Fibroblast of lung (primary cell): Measurements from ENCODE around the gene CAMK1D. TPM values are rescaled to one million over a fixed set of nuclear protein-coding genes. Genes with fewer than 3 reads are reported as not detected.

ENCODE experiments used
- DNase-seq, 2 donors: peaks; one replicate each; pipeline versions ENCODE4 v3.0.0 to v3.0.0-alpha.2; 2010; ENCODE audit warnings: low read depth in 2 of 2
- H2AFZ ChIP-seq: 2 replicates; pipeline ENCODE4 v1.5.1; 2012; ENCODE audit warnings: low read length, control low read depth, inconsistent platforms
- H3K27ac ChIP-seq: 2 replicates; pipeline ENCODE4 v1.5.1; 2011; ENCODE audit warnings: low read length, control low read depth; ENCODE audit not compliant: insufficient read depth
- H3K27me3 ChIP-seq: 2 replicates; pipeline ENCODE4 v1.5.1; 2011; ENCODE audit warnings: mild to moderate bottlenecking, low read length; ENCODE audit not compliant: control insufficient read depth, insufficient read depth
- H3K36me3 ChIP-seq: 2 replicates; pipeline ENCODE4 v1.5.1; 2011; ENCODE audit warnings: low read length; ENCODE audit not compliant: control insufficient read depth, insufficient read depth
- H3K4me1 ChIP-seq: 2 replicates; pipeline ENCODE4 v1.5.1; 2011; ENCODE audit warnings: low read length; ENCODE audit not compliant: control insufficient read depth, insufficient read depth; ENCODE audit errors: extremely low read depth
- H3K4me2 ChIP-seq: 2 replicates; pipeline ENCODE4 v1.5.1; 2011; ENCODE audit warnings: low read length, control low read depth; ENCODE audit not compliant: insufficient read depth; ENCODE audit errors: extremely low read depth
- H3K4me3 ChIP-seq, 4 experiments: fragments of 200-600 bp in 1 of 4; sonication (generic) in 1 of 4; replicated peaks in 1 of 4; 2 replicates each; pipeline ENCODE4 v1.5.1; 2011 to 2016; ENCODE audit warnings: low read length in 4 of 4, low read depth in 3 of 4, mild to moderate bottlenecking in 3 of 4, control low read depth in 2 of 4, inconsistent platforms in 1 of 4, mixed read lengths in 1 of 4; ENCODE audit not compliant: insufficient read depth in 1 of 4; ENCODE audit errors: control extremely low read depth in 1 of 4
- H3K79me2 ChIP-seq: 2 replicates; pipeline ENCODE4 v1.5.1; 2012; ENCODE audit warnings: mild to moderate bottlenecking, low read length, inconsistent platforms; ENCODE audit not compliant: control insufficient read depth, insufficient read depth
- H3K9ac ChIP-seq: 2 replicates; pipeline ENCODE4 v1.5.1; 2011; ENCODE audit warnings: mild to moderate bottlenecking, low read length, control low read depth; ENCODE audit not compliant: insufficient read depth
- H3K9me3 ChIP-seq: 2 replicates; pipeline ENCODE4 v1.5.1; 2012; ENCODE audit warnings: low read depth, low read length; ENCODE audit not compliant: control insufficient read depth, insufficient read depth
- H4K20me1 ChIP-seq: 2 replicates; pipeline ENCODE4 v1.5.1; 2011; ENCODE audit warnings: low read length; ENCODE audit not compliant: control insufficient read depth, insufficient read depth; ENCODE audit errors: extremely low read depth
- CTCF ChIP-seq, 2 donors: IDR thresholded peaks in 1 of 2; conservative IDR thresholded peaks in 1 of 2; 1 replicate in 1 of 2; 2 replicates in 1 of 2; pipeline ENCODE4 v1.5.1; 2011 to 2012; ENCODE audit warnings: low read length in 2 of 2, control low read depth in 1 of 2, inconsistent platforms in 1 of 2, low read depth in 1 of 2, mild to moderate bottlenecking in 1 of 2
- EZH2 ChIP-seq: IDR thresholded peaks from 2 replicates; pipeline ENCODE4 v1.5.1; 2012; ENCODE audit warnings: low read length, control low read depth, mild to moderate bottlenecking; ENCODE audit errors: missing control alignments
- polyA plus RNA-seq, 2 donors: library from polyadenylated mRNA; depleted of rRNA in 1 of 2; stranded (reverse) in 1 of 2; unstranded in 1 of 2; fragments of >200 nt; gene quantifications; 2 replicates each; pipeline ENCODE4 v1.2.1, GENCODE V29; 2011 to 2012; ENCODE audit warnings: missing spikeins in 1 of 2
- total RNA-seq: library from RNA; depleted of rRNA; stranded (reverse); fragments of >200 nt; gene quantifications from 2 replicates; pipeline ENCODE4 v1.2.1, GENCODE V29; 2014

The CAMK1D gene
- total and polyA plus RNA-seq, 2 donors (not counting 1 experiment from before 2014, with no cell fraction given): 2.3 TPM

GRCh38 chr10:12869427-12869826 lies 520.1 kb downstream of the CAMK1D start:
- Histone ChIP-seq H3K27me3 (no peaks in the 10 kb centered on the region), H4K20me1 (no peaks in the 10 kb centered on the region), H3K4me1 (no peaks in the 10 kb centered on the region), H3K9ac (no peak overlapping the region), H3K4me3 (no peak overlapping the region), H2AFZ (no peak overlapping the region), H3K36me3 (no peaks in the 10 kb centered on the region), H3K4me2 (no peak overlapping the region), H3K9me3 (no peaks in the 10 kb centered on the region), H3K79me2 (no peaks in the 10 kb centered on the region), H3K27ac (no peak overlapping the region)
- TF ChIP-seq EZH2 (no peak), CTCF (conservative IDR thresholded peaks at IDR 0.05 in 1 of 2, IDR thresholded peaks at IDR 0.05 in 1 of 2; ENCODE audit: low read depth in 1 of 2, low read length in 2 of 2) (no peak)
- DNase-seq: peak in 1 of 2 donors; percentile 43

- no peaks in the 10 kb centered on the region for H3K36me3 ChIP-seq
- no peak overlapping the region for H3K4me3 ChIP-seq
- H3K4me2 ChIP-seq: no peak overlapping the region
- H3K9ac ChIP-seq: no peak overlapping the region
- H3K4me1 ChIP-seq: no peaks in the 10 kb centered on the region
- TF ChIP-seq CTCF (conservative IDR thresholded peaks at IDR 0.05 in 1 of 2, IDR thresholded peaks at IDR 0.05 in 1 of 2; ENCODE audit: low read depth in 1 of 2, low read length in 2 of 2): no peak
- TF ChIP-seq EZH2: no peak
- DNase-seq: no peak
- H3K79me2 ChIP-seq: no peaks in the 10 kb centered on the region
- no peaks in the 10 kb centered on the region for H3K9me3 ChIP-seq
- H4K20me1 ChIP-seq: no peaks in the 10 kb centered on the region
- no peak overlapping the region for H2AFZ ChIP-seq
- no peak overlapping the region for H3K27ac ChIP-seq
- no peaks in the 10 kb centered on the region for H3K27me3 ChIP-seq
These were observed 523.2 kb downstream of the CAMK1D start for GRCh38 chr10:12872577-12872976.

- Histone ChIP-seq H3K36me3 (no peaks in the 10 kb centered on the region), H4K20me1 (no peaks in the 10 kb centered on the region), H3K4me2 (no peak overlapping the region), H3K4me1 (no peaks in the 10 kb centered on the region), H3K27ac (no peak overlapping the region), H3K4me3 (no peak overlapping the region), H3K79me2 (no peaks in the 10 kb centered on the region), H3K9me3 (no peaks in the 10 kb centered on the region), H3K27me3 (no peaks in the 10 kb centered on the region), H3K9ac (no peak overlapping the region), H2AFZ (no peak overlapping the region)
- no peak for DNase-seq
- TF ChIP-seq CTCF (conservative IDR thresholded peaks at IDR 0.05 in 1 of 2, IDR thresholded peaks at IDR 0.05 in 1 of 2; ENCODE audit: low read depth in 1 of 2, low read length in 2 of 2): no peak
- TF ChIP-seq EZH2: no peak
These were observed 523.8 kb downstream of the CAMK1D start for GRCh38 chr10:12873172-12873571.
